GM19023 (cell line): ENCODE results near the gene STAMBPL1.
"Not testable (repeated sequence)": the region's sequence is repeated elsewhere in the genome, so short reads cannot be mapped to it uniquely, and the experiment has no call there.

Experiments
- ATAC-seq: cut with Tn5 transposase; IDR thresholded peaks from one replicate; pipeline ENCODE4 v1.9.1; 2021; ENCODE audit warnings: mild to moderate bottlenecking, moderate library complexity; ENCODE audit not compliant: unreplicated experiment

Gene STAMBPL1

DNA sequence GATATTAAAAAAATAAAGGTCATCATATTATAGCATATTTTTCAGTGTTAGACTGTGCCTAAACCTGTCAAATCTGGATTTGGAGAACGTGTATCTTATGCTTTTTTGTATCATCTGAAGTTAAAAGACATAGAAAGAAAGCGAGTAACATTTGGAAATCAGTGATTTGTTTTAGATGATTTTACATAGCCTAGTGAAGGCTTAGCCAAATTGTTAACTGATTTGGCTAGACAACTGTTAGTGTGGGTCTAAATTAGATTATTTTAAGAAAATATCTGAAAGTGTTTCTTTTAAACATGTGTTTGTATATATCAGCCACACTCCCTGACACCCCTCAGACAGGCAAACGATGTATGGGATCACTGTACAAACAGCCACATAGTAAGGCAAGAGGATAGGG, 36.9 kb downstream of the STAMBPL1 start:
- ATAC-seq = no peak

DNA sequence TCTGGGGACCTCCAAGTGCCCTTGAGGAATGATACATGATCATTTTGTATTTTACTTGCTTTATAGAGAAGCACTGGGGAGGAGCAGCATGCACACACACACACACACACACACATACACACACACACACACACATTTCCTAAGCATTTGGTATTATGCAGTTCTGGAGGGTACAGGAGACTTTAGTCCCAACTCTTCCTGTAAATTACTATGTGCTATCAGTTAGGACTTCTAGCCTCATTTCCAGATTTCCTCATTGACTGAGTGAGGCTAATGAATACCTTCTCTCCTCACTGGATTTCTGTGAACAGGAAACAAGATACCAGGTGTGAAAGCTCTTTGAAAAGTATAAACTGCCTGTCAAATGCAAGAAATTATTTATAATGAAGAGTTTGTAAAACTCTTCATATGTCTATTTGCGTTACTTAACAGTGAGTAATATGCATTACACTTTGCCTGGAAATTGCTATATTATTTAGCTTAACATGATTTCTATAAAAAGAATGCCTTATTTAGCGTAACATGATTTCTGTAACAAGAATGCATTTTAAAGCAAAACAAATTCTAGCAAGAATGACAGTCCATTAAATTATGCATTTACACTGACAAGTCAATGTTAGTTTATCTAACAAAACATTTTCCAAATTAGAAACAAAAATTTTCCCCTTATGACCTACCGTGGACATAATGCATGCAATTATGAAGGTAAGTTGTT, 38.3 kb downstream of the STAMBPL1 start:
- no peak for ATAC-seq

DNA sequence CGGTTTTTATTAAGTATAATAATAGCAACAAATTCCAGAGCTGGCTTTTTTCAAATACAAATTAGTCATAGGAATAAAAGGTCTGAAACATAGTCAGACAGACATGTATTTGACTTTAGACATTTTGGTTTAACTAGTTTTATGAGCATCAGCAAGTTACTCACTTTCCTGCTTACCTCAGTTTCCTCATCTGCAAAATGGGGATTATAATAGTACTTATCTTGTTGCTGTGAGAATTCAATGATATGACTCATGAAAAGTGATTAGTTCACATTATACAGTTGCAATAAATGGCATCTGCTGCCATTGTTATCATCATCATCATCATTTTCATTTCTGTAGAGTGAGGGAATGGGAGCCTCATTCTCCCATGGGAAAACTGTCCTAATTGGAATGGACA, 39.0 kb downstream of the STAMBPL1 start:
- ATAC-seq = no peak

DNA sequence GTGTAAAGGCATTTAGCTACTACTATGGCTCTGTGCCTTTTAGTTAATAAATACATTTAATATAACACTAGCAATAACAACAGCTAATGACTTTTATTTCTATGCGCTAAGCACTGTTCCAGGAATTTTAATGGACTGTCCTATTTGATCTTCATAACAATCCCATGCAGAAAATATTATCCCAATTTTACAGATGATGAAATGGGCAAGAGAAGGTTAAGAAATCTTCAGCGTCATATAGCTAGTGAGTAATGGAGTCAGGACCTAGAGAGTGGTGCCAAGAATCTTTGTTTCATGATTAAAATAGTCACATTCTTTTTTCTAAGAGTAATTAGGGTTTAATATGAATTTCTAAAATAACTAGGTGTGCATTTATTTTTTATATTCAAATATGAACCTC, 40.2 kb downstream of the STAMBPL1 start:
- ATAC-seq = no peak

DNA sequence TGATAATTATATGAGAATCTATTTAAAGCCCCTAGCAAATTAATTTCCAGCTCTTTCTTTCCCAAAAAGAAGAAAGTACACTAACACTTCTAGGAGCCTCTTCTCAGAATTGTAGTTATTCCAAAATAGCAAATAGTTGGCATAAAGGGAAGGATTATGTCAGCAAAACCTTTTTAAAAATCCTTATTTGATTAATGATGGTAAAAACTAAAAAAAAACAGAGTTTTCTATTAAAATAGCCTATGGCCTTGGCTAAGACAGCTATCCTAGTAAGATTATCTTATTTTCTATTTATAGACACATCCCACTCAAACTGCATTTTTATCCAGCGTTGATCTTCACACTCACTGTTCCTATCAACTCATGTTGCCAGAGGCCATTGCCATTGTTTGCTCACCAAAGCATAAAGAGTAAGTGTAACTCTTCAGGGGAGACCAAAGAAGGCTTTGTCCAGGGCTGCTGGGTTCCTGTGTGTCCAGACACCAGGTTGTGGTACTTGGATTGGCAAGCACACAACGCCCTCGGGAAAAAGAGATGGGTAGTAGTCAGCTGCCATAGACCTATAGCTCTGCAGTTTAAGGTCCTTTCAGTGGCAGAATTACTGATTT, 41.0 kb downstream of the STAMBPL1 start:
- no peak for ATAC-seq

DNA sequence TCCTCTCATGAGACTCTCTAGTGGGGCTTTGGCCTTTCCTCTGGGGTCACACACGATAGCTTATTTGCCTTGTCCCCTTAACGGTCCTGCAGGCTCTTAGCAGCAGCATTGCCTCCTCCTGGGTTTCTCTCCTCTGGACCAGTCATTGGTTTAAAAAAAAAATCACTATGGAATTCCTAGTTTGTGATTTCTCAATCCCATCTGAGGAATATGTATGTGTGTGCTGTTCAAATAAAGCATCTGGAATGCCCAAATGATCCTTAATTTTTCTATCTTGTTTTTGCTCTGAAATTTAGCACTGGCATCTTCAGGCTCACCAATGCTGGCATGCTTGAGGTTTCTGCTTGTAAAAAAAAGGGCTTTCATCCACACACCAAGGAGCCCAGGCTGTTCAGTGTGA, 42.0 kb downstream of the STAMBPL1 start:
- no peak for ATAC-seq

DNA sequence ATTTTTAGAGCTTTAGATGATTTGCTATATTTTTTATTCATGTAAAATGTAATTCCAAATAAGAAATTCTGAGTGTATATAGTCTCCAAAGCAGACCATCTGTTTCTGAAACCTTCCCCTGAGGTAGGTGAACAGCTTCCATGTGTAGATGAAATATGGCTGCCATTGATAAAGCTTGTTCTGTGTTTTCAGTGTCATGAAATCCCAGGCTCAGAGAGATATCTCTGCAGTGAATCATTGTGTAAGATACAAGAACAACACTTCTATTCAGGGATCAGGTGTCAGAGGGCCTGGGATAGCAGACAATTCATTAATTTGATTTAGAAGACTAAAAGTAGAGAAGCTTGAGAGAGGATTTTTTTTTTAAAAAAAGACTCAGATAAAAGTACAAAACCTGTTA, 43.5 kb downstream of the STAMBPL1 start:
- ATAC-seq = no peak

DNA sequence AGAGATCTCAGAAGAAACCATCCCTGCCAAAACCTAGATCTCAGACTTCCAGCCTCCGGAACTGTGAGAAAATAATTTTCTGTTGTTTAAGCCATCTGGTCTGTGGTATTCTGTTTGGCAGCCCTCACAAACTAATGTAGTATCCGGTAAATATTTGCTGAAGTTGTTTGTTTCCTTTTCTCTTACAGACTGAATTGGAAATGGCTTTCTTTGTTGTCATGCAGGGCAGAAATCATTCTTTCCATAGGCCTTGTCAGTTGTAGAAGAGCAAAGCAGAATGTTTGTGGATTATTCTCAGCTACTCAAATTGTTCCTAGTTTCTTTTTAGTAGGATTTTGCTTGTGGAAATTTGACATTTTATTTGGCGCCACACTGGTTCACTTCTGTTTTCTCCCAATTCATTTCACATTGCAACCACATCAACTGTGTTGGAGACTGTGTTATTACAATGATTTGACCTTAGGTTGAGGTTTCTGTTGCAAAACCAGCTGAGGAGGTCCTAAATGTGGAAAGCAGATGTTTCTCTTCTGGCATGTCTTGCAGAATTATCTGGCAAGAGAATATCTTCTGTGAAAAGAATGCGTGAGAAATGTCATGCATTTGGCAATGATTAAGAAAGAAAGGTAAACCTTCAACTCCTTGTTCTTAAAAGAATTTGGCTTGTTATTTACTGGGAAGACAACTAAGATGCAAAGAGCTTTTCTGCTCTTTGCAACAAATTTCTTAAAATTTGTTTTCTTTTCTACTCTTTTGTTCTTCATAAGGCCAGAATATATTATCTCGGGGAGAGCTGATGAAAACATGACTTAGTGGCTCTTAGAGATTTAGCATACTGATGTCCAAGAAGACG, 46.7 kb downstream of the STAMBPL1 start:
- no peak for ATAC-seq

DNA sequence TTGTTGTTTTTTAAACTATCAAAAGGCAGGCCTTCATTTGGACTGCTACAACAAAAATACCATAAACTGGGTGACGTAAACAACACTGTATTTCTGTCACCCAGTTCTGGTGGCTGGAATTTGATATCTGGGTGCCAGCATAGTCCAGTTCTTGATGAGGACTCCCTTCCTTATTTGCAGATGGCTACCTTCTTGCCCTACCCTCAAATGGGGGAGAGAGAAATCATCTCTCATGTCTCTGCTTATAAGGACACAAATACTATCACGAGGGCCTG, 47.3 kb downstream of the STAMBPL1 start:
- no peak for ATAC-seq

DNA sequence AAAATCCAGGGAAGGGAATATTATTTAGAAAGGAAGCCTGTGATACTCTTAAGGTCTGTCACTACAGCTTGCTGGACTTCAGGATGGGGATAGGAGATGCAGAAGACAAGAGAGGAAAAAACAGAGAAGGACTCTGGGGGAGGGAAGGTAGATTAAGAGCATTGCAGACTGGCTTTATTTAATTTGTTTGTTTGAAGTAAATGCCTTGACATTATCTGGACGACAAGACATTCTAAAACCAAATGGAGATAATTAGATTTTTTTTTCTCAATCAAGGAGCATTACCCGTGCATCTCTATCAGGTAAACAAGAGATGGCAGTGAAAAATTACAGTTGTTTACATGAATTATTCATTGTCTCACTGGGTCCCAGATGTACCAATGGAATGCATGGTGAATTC, 48.2 kb downstream of the STAMBPL1 start:
- no peak for ATAC-seq

DNA sequence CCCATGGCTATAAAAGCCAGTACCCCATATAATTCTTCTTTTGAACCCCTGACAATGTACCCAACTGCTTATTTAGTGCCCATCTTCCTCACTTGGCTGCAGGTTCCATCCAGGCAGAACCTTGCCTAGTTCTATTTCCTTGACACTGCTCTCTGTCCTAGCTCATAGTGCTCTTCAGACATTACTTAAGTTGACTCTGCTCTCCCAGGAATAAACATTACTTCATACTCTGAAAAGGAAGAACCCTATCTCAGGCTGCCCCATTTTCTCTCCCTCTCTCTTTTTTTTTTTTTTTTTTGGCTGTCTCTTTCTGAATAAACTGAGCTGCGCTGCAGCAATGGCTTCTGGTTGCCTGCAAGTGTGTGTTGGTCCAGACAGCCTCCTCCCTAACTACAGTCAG, 51.5 kb downstream of the STAMBPL1 start:
- ATAC-seq = no peak

DNA sequence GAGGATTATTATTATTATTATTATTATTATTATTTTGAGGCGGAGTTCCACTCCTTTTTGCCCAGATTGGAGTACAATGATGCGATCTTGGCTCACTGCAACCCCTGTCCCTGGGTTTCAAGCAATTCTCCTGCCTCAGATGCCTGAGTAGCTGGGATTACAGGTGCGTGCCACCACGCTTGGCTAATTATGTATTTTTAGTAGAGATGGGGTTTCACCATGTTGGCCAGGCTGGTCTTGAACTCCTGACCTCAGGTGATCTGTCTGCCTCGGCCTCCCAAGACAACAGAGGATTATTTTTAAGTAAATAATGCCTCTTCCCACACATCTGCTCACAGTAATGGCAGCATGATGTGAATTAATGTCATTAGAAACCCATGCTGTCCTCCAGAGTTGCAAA, 52.0 kb downstream of the STAMBPL1 start:
- not testable (repeated sequence) for ATAC-seq

DNA sequence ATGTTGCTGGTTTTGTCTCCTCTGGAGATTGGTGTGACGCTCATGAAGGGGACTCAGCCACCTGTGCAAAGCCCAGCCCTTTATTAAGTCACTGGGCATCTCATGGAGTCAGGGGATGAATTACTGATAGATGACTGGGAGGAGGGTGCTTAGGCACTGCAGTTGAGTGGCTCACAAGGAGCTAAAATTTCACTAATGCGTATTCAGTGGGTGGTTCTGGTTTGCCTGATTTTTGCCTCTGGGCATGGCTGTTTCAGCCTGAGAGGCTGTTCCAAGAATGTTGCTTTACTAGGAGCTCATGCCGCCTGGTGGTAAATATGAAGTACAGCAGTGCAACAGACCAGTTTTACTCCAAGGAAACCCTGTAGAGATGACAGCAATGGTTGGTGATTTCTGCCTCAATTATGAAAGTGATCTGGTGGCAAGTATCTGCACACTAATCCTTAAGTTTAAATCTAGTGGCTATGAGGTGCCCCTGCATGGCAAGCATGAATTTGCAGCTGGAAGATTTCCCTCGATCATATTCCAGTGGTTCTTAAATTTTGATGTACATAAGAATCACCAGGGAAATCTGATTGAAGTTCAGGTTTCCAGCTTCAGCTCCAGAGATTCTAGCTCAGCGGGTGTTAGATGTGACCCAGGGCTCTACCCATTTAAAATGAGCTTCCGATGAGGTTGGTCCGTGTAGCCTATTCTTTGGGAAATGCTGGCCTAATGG, 52.7 kb downstream of the STAMBPL1 start:
- peak; percentile 55 for ATAC-seq

DNA sequence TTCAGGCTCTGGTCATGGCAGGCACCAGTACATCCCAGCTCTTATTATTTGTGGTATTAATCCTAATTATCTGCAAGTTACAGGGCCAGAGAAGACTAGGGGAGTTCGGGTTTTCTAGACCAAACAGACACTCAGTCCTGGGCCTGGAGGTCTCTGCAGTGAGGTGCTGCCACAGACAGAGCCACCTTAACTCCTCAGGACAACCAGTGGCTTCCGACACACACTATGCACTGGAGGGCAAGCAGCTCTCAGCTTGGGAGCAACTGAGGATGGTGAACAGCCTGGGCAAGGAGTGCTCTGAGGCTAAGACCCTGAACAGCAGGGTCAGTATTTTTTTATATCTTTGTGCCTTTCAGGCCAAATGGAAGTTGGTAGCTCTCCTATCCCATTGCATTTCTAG, 53.5 kb downstream of the STAMBPL1 start:
- ATAC-seq = no peak

DNA sequence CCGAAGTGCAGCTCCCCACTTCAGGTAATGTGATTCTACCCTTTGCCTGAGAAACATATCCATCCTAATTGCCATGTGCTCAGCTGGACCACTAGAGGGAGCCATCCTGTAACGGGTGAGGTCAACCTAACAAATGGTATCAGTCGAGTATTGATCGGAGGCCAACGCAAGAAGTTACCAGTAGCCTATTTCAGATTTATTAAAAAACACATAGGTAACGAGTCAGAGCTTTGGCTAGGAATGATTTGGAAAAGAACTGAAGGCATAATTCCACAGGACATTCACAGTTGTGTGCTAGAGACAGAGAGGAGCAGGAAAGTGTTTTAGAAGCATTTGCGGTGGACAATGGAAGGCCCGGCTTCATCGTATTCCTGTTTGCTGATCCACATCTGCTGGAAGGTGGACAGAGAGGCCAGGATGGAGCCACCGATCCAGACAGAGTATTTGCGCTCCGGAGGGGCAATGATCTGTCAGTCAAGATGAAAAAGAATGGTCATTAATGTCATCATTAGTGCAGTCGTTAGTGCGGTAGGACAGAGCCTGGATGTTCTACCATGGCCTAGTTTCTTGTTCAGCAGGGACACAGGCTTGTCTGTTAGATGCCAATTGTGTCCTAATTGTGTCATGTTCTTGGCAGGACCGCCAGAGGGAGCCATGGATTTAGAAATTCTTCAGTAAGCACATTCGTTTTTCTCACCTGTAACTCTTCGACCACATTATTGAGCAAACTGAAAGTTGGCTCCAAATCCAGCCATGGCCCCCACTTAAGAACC, 55.0 kb downstream of the STAMBPL1 start:
- no peak for ATAC-seq

DNA sequence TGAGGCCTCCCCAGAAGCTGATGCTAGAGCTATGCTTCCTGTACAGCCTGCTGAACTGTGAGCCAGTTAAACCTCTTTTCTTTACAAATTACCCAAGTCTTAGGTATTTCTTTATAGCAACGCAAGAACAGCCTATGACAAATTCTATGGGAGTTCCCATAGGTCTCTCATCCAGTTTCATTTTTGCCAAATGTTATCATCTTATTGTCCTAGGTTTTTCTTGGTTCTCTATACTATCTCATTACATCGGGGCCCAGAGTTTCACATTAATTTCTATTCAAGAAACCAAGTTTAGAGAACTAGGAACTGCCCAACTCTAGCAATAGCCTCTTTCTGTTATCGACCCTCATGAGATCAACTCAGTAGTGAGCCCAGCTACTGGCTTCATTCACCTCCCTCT, 56.6 kb downstream of the STAMBPL1 start:
- no peak for ATAC-seq

DNA sequence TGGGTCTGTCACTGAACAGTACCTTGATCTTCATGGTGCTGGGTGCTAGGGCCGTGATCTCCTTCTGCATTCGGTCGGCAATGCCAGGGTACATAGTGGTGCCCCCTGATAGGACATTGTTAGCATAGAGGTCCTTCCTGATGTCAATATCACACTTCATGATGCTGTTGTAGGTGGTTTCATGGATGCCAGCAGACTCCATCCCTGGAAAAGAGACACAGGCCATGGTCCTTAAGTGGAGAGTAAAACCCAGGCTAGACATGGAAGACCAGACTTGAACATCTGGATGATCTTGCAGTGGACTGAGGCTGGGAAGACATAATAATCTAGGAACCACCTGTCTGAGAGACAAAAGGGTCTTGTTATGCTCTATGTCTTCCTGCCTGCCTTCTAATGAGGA, 58.0 kb downstream of the STAMBPL1 start:
- ATAC-seq = no peak

DNA sequence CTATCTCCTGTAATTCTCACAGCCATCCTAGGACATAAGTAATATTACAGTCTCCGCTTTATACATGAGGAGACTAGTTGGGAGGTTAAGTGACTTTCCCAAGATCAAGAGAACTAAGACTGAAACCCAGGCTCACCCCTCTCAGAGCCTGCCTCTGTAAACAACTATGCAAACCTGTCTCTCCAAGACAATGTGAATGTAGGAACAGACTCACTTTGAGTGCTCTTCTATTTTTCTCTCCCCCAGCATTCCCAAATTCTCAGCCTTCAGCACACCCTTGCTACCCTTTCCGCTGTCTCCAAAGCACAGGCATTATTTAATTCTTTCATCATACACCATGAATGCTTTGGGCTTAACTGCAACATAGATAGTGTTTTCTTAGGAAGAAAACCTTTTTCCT, 58.9 kb downstream of the STAMBPL1 start:
- no peak for ATAC-seq

DNA sequence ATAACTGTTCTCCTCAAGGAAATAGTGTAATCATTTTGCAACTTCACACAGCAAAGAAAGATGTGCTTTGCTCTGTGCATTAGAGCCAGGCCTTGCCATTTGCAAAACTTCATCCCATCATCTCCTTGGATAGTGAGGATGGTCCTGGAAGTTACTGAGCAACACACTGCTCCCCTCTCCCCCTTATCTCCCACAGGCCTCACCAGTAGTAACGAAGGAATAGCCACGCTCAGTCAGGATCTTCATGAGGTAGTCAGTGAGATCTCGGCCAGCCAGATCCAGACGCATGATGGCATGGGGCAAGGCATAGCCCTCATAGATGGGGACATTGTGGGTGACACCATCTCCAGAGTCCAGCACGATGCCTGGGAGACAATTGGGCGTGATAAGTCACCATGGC, 61.0 kb downstream of the STAMBPL1 start:
- no peak for ATAC-seq

DNA sequence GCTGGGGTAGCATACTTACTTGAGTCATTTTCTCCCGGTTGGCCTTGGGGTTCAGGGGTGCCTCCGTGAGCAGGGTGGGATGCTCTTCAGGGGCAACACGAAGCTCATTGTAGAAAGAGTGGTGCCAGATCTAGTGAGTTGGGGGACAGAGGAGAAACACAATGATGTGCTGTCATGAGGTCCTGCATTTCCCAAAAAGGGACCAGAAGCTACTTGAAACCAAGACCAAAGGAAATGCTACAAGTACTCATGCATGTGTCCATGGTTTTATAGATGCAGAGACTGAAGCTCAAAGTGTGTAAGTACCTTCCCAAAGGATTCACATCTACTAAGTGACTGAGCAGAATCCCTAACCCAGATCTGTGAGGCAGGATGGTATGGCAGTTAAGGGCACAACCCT, 63.7 kb downstream of the STAMBPL1 start:
- ATAC-seq = no peak

DNA sequence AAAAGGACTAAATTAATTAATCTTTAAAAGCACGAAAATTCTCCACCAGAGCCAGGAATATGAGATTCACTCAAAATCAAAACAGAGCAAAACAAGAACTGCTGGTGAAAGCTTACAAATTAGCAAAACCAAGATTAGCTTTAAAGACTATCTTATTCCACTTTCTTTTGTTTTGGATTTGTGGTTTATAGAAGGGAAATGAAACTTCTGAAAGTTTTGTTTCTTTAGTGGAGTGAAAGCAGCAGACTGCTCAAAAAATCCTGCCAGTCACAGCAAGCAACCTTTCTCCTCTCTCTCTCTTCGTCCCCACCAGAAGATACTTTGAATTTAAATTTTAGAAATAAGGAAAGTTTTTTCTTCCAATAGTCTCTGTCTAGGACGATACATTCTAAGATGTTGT, 64.8 kb downstream of the STAMBPL1 start:
- ATAC-seq = no peak
